Left renal pelvis (tissue), 4 donors: ENCODE measurements around the gene CRISPLD2. TPM values are rescaled to one million over a fixed set of nuclear protein-coding genes. Genes with fewer than 3 reads are reported as not detected.
"Not testable (repeated sequence)": the region's sequence is repeated elsewhere in the genome, so short reads cannot be mapped to it uniquely, and the experiment has no call there.

Source experiments
- DNase-seq, 4 donors: peaks; one replicate each; pipeline ENCODE4 v3.0.0-alpha.2; 2013; ENCODE audit warnings: low read depth in 4 of 4, low spot score in 3 of 4
- polyA plus RNA-seq, 4 donors: library from polyadenylated mRNA; unstranded; fragments of 120-200 nt; gene quantifications; one replicate each; pipeline ENCODE4 v1.2.1, GENCODE V29; 2013; ENCODE audit not compliant: insufficient read length in 4 of 4

CRISPLD2 gene
- polyA plus RNA-seq, 4 donors, result 6.8 to 9.9 (median 8.9) TPM

GRCh38 chr16:84821179-84821578 is 1.4 kb downstream of the CRISPLD2 start:
- DNase-seq, result no peak

GRCh38 chr16:84821728-84822689 is 2.2 kb downstream of the CRISPLD2 start:
- no peak for DNase-seq

GRCh38 chr16:84822990-84823389 is 3.2 kb downstream of the CRISPLD2 start:
- no peak for DNase-seq

- no peak for DNase-seq
Measured at GRCh38 chr16:84823484-84823883, 3.7 kb downstream of the CRISPLD2 start.

GRCh38 chr16:84823926-84824325 is 4.1 kb downstream of the CRISPLD2 start:
- no peak for DNase-seq

GRCh38 chr16:84825896-84826557 is 6.2 kb downstream of the CRISPLD2 start:
- no peak for DNase-seq

GRCh38 chr16:84826558-84826941 is 6.8 kb downstream of the CRISPLD2 start:
- no peak for DNase-seq

GRCh38 chr16:84827131-84827574 is 7.4 kb downstream of the CRISPLD2 start:
- DNase-seq, result no peak

GRCh38 chr16:84827897-84828296 is 8.1 kb downstream of the CRISPLD2 start:
- no peak for DNase-seq

GRCh38 chr16:84828322-84828721 is 8.5 kb downstream of the CRISPLD2 start:
- no peak for DNase-seq

- no peak for DNase-seq
Measured at GRCh38 chr16:84829168-84829965, 9.6 kb downstream of the CRISPLD2 start.

- no peak for DNase-seq
Measured at GRCh38 chr16:84830765-84831384, 11.1 kb downstream of the CRISPLD2 start.

- not testable (repeated sequence) for DNase-seq
Measured at GRCh38 chr16:84831728-84832127, 11.9 kb downstream of the CRISPLD2 start.

GRCh38 chr16:84832488-84833143 is 12.8 kb downstream of the CRISPLD2 start:
- DNase-seq, result no peak

GRCh38 chr16:84833144-84833500 is 13.3 kb downstream of the CRISPLD2 start:
- DNase-seq, result no peak

GRCh38 chr16:84833542-84834402 is 14.0 kb downstream of the CRISPLD2 start:
- DNase-seq, result no peak

GRCh38 chr16:84834403-84834772 is 14.6 kb downstream of the CRISPLD2 start:
- DNase-seq, result no peak

GRCh38 chr16:84836234-84836647 is 16.5 kb downstream of the CRISPLD2 start:
- DNase-seq, result peak in 2 of 4 donors; percentile 50 to 65

- no peak for DNase-seq
Measured at GRCh38 chr16:84836967-84837366, 17.2 kb downstream of the CRISPLD2 start.
